Testis (tissue), 3 donors: ENCODE measurements around the gene GALNT12. TPM values are rescaled to one million over a fixed set of nuclear protein-coding genes. Genes with fewer than 3 reads are reported as not detected.

Experiments
- DNase-seq: peaks from one replicate; pipeline ENCODE4 v3.0.0-alpha.2; 2019
- H3K27ac ChIP-seq, 2 donors: fragments of 200-600 bp; sonication (generic); one replicate each; pipeline ENCODE4 v1.5.1; 2019
- H3K27me3 ChIP-seq: fragments of 200-600 bp; sonication (generic); one replicate; pipeline ENCODE4 v1.5.1; 2019
- H3K36me3 ChIP-seq: fragments of 200-600 bp; sonication (generic); one replicate; pipeline ENCODE4 v1.5.1; 2017; ENCODE audit warnings: low read depth; ENCODE audit errors: missing control alignments
- H3K4me1 ChIP-seq: fragments of 200-600 bp; sonication (generic); one replicate; pipeline ENCODE4 v1.5.1; 2019
- H3K4me3 ChIP-seq, 2 donors: fragments of 200-600 bp; sonication (generic); one replicate each; pipeline ENCODE4 v1.5.1; 2017 to 2019
- H3K9me3 ChIP-seq: fragments of 200-600 bp; sonication (generic); one replicate; pipeline ENCODE4 v1.5.1; 2017
- CTCF ChIP-seq, 3 experiments: fragments of 450-650 bp in 2 of 3; fragments of 200-600 bp in 1 of 3; sonication (generic) in 1 of 3; IDR thresholded peaks; one replicate each; pipeline ENCODE4 v1.5.1; 2016 to 2019; ENCODE audit warnings: antibody characterized with exemption in 3 of 3, mild to moderate bottlenecking in 2 of 3, moderate library complexity in 1 of 3
- POLR2A ChIP-seq: fragments of 450-650 bp; IDR thresholded peaks from one replicate; pipeline ENCODE4 v1.6.1; 2017; ENCODE audit warnings: antibody characterized with exemption, mild to moderate bottlenecking, moderate library complexity
- WGBS, 2 donors: methylation state at CpG; one replicate each; pipeline ENCODE4 v1.1.5; 2018; 5-methylcytosine and 5-hydroxymethylcytosine counted together
- intact Hi-C: fragments of 100-400 bp; cut with DNase I; formaldehyde crosslinking; loops from one replicate; pipeline ENCODE4 v1.15.1; 2023; ENCODE audit warnings: low total_unique reads
- polyA plus RNA-seq: library from polyadenylated mRNA; stranded (reverse); fragments of 350-450 nt; fragmentation: Illumina TruSeq; extraction: RNeasy Lipid Tissue Mini Kit (QIAGEN cat#74804); gene quantifications from one replicate; pipeline ENCODE4 v1.2.3, GENCODE V29; 2014; ENCODE audit warnings: low read depth, low replicate concordance; ENCODE audit not compliant: insufficient read depth
- total RNA-seq, 2 donors: library from RNA; depleted of rRNA; stranded (reverse); fragments of >200 nt; gene quantifications; one replicate each; pipeline ENCODE4 v1.2.3, GENCODE V29; 2016

The GALNT12 gene
- total and polyA plus RNA-seq, 3 donors from 2014 or later, result 6.9 to 8.0 (median 7.5) TPM

GRCh38 chr9:98861781-98862504, 54.5 kb downstream of the GALNT12 start:
- no peak for DNase-seq
- no peak overlapping the region for H3K4me3 ChIP-seq
- intact Hi-C loops, result loop anchor here (10.0 kb wide), 1 partner anchor 273 kb away; no protein-coding TSS in a partner anchor
- peaks cover 16% of the 10 kb centered on the region for H3K4me1 ChIP-seq
- no peaks in the 10 kb centered on the region for H3K27me3 ChIP-seq
- H3K36me3 ChIP-seq, result no peaks in the 10 kb centered on the region
- 63 to 65% methylated on average over 8 of the region's 8 CpGs for WGBS, 2 donors
- TF ChIP-seq POLR2A, result no peak
- H3K27ac ChIP-seq, result no peak overlapping the region
- no peaks in the 10 kb centered on the region for H3K9me3 ChIP-seq

GRCh38 chr9:98862936-98863335, 55.5 kb downstream of the GALNT12 start:
- TF ChIP-seq POLR2A, result no peak
- no peak for TF ChIP-seq CTCF (IDR thresholded peaks at IDR 0.05)
- peak; percentile 49 for DNase-seq
- Histone ChIP-seq H3K36me3 (no peaks in the 10 kb centered on the region), H3K4me3 (no peak overlapping the region), H3K27me3 (no peaks in the 10 kb centered on the region), H3K9me3 (no peaks in the 10 kb centered on the region), H3K4me1 (peaks cover 21% of the 10 kb centered on the region), H3K27ac (no peak overlapping the region)
- intact Hi-C loops, result loop anchor here (10.0 kb wide), 1 partner anchor 272 kb away; no protein-coding TSS in a partner anchor
- 47% methylated on average over 4 of the region's 4 CpGs for whole genome bisulfite sequencing, 2 donors

- 69 to 89% methylated on average over 7 of the region's 7 CpGs for WGBS, 2 donors
- no peaks in the 10 kb centered on the region for H3K27me3 ChIP-seq
These were observed 57.1 kb downstream of the GALNT12 start for GRCh38 chr9:98864281-98865174.

GRCh38 chr9:98865284-98865875, 57.9 kb downstream of the GALNT12 start:
- intact Hi-C loops, result loop anchor here (5.0 to 10.0 kb wide), 2 partner anchors 112 to 269 kb away; no protein-coding TSS in a partner anchor
- Histone ChIP-seq H3K4me3 (no peak overlapping the region), H3K4me1 (peaks cover 21% of the 10 kb centered on the region), H3K36me3 (no peaks in the 10 kb centered on the region), H3K27me3 (no peaks in the 10 kb centered on the region), H3K27ac (no peak overlapping the region), H3K9me3 (no peaks in the 10 kb centered on the region)
- DNase-seq, result no peak
- WGBS, 2 donors, result 92 to 96% methylated on average over 5 of the region's 5 CpGs
- TF ChIP-seq POLR2A, result no peak
- no peak for TF ChIP-seq CTCF (IDR thresholded peaks at IDR 0.05)

More at GRCh38 chr9:98864281-98865174, 57.1 kb downstream of the GALNT12 start:
- H3K4me3 ChIP-seq, result no peak overlapping the region
- no peak for TF ChIP-seq POLR2A
- no peak for TF ChIP-seq CTCF (IDR thresholded peaks at IDR 0.05)
- no peak overlapping the region for H3K27ac ChIP-seq
- no peak for DNase-seq
- H3K9me3 ChIP-seq, result no peaks in the 10 kb centered on the region
- H3K36me3 ChIP-seq, result no peaks in the 10 kb centered on the region
- intact Hi-C loops, result loop anchor here (5.0 to 10.0 kb wide), 2 partner anchors 113 to 270 kb away; no protein-coding TSS in a partner anchor
- peaks cover 21% of the 10 kb centered on the region for H3K4me1 ChIP-seq
